Ascending aorta (tissue), 2 donors: Measurements from ENCODE around the gene SERPINI1. TPM values are rescaled to one million over a fixed set of nuclear protein-coding genes. Genes with fewer than 3 reads are reported as not detected.

Experiments
- DNase-seq, 2 donors: peaks; one replicate each; pipeline ENCODE4 v3.0.0-alpha.2; 2019; ENCODE audit warnings: low spot score in 2 of 2
- H3K27ac ChIP-seq, 2 donors: fragments of 200-600 bp; sonication (generic); one replicate each; pipeline ENCODE4 v1.5.1; 2016 to 2017; ENCODE audit warnings: mild to moderate bottlenecking in 1 of 2
- H3K27me3 ChIP-seq: fragments of 200-600 bp; sonication (generic); one replicate; pipeline ENCODE4 v1.5.1; 2017
- H3K36me3 ChIP-seq, 2 donors: fragments of 200-600 bp; sonication (generic); one replicate each; pipeline ENCODE4 v1.5.1; 2016
- H3K4me1 ChIP-seq, 2 donors: fragments of 200-600 bp; sonication (generic); one replicate each; pipeline ENCODE4 v1.5.1; 2016 to 2017; ENCODE audit warnings: mild to moderate bottlenecking in 1 of 2
- H3K4me3 ChIP-seq, 2 donors: fragments of 200-600 bp; sonication (generic); one replicate each; pipeline ENCODE4 v1.5.1; 2016 to 2017; ENCODE audit warnings: mild to moderate bottlenecking in 1 of 2
- H3K9me3 ChIP-seq, 2 donors: fragments of 200-600 bp; sonication (generic); one replicate each; pipeline ENCODE4 v1.5.1; 2016
- CTCF ChIP-seq, 3 experiments: fragments of 200-600 bp in 2 of 3; fragments of 450-650 bp in 1 of 3; sonication (generic) in 2 of 3; IDR thresholded peaks; one replicate each; pipeline ENCODE4 v1.5.1; 2016 to 2019; ENCODE audit warnings: antibody characterized with exemption in 3 of 3, mild to moderate bottlenecking in 1 of 3, moderate library complexity in 1 of 3
- intact Hi-C: fragments of 100-400 bp; cut with DNase I; formaldehyde crosslinking; loops from one replicate; pipeline ENCODE4 v1.15.1; 2023
- total RNA-seq: library from RNA; depleted of rRNA; stranded (reverse); fragments of >200 nt; gene quantifications from one replicate; pipeline ENCODE4 v1.1.0, GENCODE V29; 2016

SERPINI1 gene
- total RNA-seq, 1 donor from 2014 or later = 6.3 TPM

GRCh38 chr3:167734498-167735232 lies 856 bp upstream of the SERPINI1 start, which contains the start of gene PDCD10:
Gene PDCD10 (minus strand): TSS chr3:167734892. CDS start chr3:167720157, 14,735 bp downstream.
- Histone ChIP-seq H3K4me3 (peak within 1 kb of the TSS; percentile 91), H3K9me3 (no peaks in the 10 kb centered on the region), H3K4me1 (peaks cover 0 to 22% of the 10 kb centered on the region in 2 donors), H3K27ac (peak within 1 kb of the TSS; percentile 89 to 92), H3K36me3 (no peaks in the 10 kb centered on the region), H3K27me3 (no peaks in the 10 kb centered on the region)
- DNase-seq = peak; percentile 95 to 99
- intact Hi-C loops = loop anchor here (1.0 to 5.0 kb wide), 3 partner anchors 80 to 363 kb away; partner anchors contain the start of gene GOLIM4
- no peak for TF ChIP-seq CTCF (IDR thresholded peaks at IDR 0.05)

- no peak for TF ChIP-seq CTCF (IDR thresholded peaks at IDR 0.05)
- H3K27me3 ChIP-seq = no peaks in the 10 kb centered on the region
- no peaks in the 10 kb centered on the region for H3K9me3 ChIP-seq
- intact Hi-C loops = loop anchor here (5.0 kb wide), 1 partner anchor 361 kb away; the partner anchor contains the start of gene GOLIM4
- DNase-seq = no peak
- H3K4me1 ChIP-seq = peaks cover 0 to 22% of the 10 kb centered on the region in 2 donors
- H3K27ac ChIP-seq = peak overlapping the region in 1 of 2 donors; percentile 82
- H3K4me3 ChIP-seq = peak overlapping the region; percentile 91
- no peaks in the 10 kb centered on the region for H3K36me3 ChIP-seq
These were observed 805 bp downstream of the SERPINI1 start for GRCh38 chr3:167736264-167736787.

GRCh38 chr3:167736997-167737396 lies 1.5 kb downstream of the SERPINI1 start:
- intact Hi-C loops = loop anchor here (5.0 kb wide), 1 partner anchor 360 kb away; the partner anchor contains the start of gene GOLIM4
- Histone ChIP-seq H3K4me3 (no peak overlapping the region), H3K27ac (no peak overlapping the region), H3K27me3 (no peaks in the 10 kb centered on the region), H3K4me1 (peaks cover 0 to 22% of the 10 kb centered on the region in 2 donors), H3K36me3 (no peaks in the 10 kb centered on the region), H3K9me3 (no peaks in the 10 kb centered on the region)
- TF ChIP-seq CTCF (IDR thresholded peaks at IDR 0.05) = no peak
- no peak for DNase-seq

GRCh38 chr3:167738037-167738436 lies 2.5 kb downstream of the SERPINI1 start:
- Histone ChIP-seq H3K27ac (no peak overlapping the region), H3K36me3 (no peaks in the 10 kb centered on the region), H3K27me3 (no peaks in the 10 kb centered on the region), H3K9me3 (no peaks in the 10 kb centered on the region), H3K4me3 (no peak overlapping the region), H3K4me1 (peaks cover 0 to 17% of the 10 kb centered on the region in 2 donors)
- TF ChIP-seq CTCF (IDR thresholded peaks at IDR 0.05) = no peak
- intact Hi-C loops = loop anchor here (5.0 kb wide), 1 partner anchor 359 kb away; the partner anchor contains the start of gene GOLIM4
- DNase-seq = no peak

- no peak overlapping the region for H3K4me3 ChIP-seq
- no peaks in the 10 kb centered on the region for H3K27me3 ChIP-seq
- H3K36me3 ChIP-seq = no peaks in the 10 kb centered on the region
- H3K9me3 ChIP-seq = no peaks in the 10 kb centered on the region
- no peak for DNase-seq
- no peak for TF ChIP-seq CTCF (IDR thresholded peaks at IDR 0.05)
- intact Hi-C loops = loop anchor here (5.0 kb wide), 1 partner anchor 358 kb away; the partner anchor contains the start of gene GOLIM4
- peaks cover 0 to 9% of the 10 kb centered on the region in 2 donors for H3K4me1 ChIP-seq
- H3K27ac ChIP-seq = no peak overlapping the region
These were observed 3.8 kb downstream of the SERPINI1 start for GRCh38 chr3:167739190-167739810.
